Activated naive CD4-positive, alpha-beta T cell treated with anti-CD3 and anti-CD28 coated beads for 36 hours (primary cell): Measurements from ENCODE around the gene CUBN. TPM values are rescaled to one million over a fixed set of nuclear protein-coding genes. Genes with fewer than 3 reads are reported as not detected.

Source experiments
- CTCF ChIA-PET: fragments of 350-600 bp; sonication (Branson Sonifier 250); formaldehyde crosslinking; loops from one replicate; lab custom pipeline; 2021; ENCODE audit warnings: antibody characterized with exemption; lab: Charles Lee
- DNase-seq: peaks from one replicate; pipeline ENCODE4 v3.0.0-alpha.2; 2020
- H3K27ac Mint-ChIP-seq: one replicate; pipeline ENCODE4 v1.8.0; 2021; ENCODE audit warnings: mild to moderate bottlenecking, mixed read lengths
- H3K27me3 Mint-ChIP-seq: one replicate; pipeline ENCODE4 v1.8.0; 2021; ENCODE audit warnings: low read depth, mixed read lengths
- H3K36me3 Mint-ChIP-seq: one replicate; pipeline ENCODE4 v1.8.0; 2021; ENCODE audit warnings: low read depth, mixed read lengths
- H3K4me1 Mint-ChIP-seq: one replicate; pipeline ENCODE4 v1.8.0; 2021; ENCODE audit warnings: low read depth, mixed read lengths
- H3K4me3 Mint-ChIP-seq: one replicate; pipeline ENCODE4 v1.8.0; 2021; ENCODE audit warnings: mild to moderate bottlenecking, moderate library complexity, mixed read lengths
- H3K9me3 Mint-ChIP-seq: one replicate; pipeline ENCODE4 v1.8.0; 2021; ENCODE audit warnings: mixed read lengths
- intact Hi-C: fragments of 100-400 bp; cut with micrococcal nuclease; formaldehyde crosslinking; loops from one replicate; pipeline ENCODE4 v1.15.1; 2023
- total RNA-seq, 2 experiments: library from RNA; stranded (reverse); gene quantifications; one replicate each; pipeline ENCODE4 v1.2.3, GENCODE V29; 2021

The CUBN gene
- total RNA-seq, 2 experiments from 2014 or later, result 0.37 to 0.41 TPM

DNA sequence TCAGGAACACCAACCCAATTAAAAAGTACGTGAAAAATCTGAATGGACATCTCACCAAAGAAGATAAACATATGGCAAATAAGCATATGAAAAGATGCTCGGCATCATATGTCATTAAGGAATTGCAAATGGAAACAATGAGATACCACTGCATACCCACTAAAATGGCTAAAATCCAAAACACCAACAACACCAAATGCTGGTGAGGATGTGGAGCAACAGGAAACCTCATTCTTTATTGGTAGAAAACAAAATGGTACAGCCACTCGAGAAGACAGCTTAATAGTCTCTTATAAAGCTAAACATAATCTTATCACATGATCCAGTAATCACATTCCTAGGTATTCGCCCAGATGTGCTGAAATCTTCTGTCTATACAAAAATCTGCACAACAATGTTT, 325.5 kb downstream of the CUBN start:
- CTCF ChIA-PET, result interaction anchor here (0.7 to 1.0 kb wide), 2 partner anchors 63 to 901 kb away, joined by 3 read pairs; no protein-coding TSS in a partner anchor
- Mint-ChIP-seq H3K4me3 (no peak overlapping the region), H3K27ac (no peak overlapping the region), H3K4me1 (peaks cover 24% of the 10 kb centered on the region), H3K36me3 (peaks cover 18% of the 10 kb centered on the region), H3K9me3 (peaks cover 2% of the 10 kb centered on the region), H3K27me3 (no peaks in the 10 kb centered on the region)
- intact Hi-C loops, result no loop called here
- no peak for DNase-seq

DNA sequence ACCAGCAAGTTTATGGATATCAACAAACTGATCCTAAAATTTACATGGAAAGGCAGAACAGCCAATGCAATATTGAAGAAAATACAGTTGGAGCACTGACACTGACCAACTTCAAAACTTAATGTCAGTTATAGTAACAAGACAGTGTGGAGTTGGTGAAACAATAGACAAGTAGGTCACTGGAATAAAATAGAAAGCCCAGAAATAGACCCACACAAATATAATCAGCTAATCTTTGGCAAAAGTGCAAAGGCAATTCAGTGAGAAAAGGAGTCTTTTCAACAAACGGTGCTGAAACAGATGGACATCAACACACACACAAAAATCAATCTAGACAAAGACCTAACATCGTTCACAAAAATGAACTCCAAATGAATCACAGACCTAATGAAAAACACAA, 326.1 kb downstream of the CUBN start:
- no peak overlapping the region for H3K27ac Mint-ChIP-seq
- H3K36me3 Mint-ChIP-seq, result peaks cover 17% of the 10 kb centered on the region
- peaks cover 2% of the 10 kb centered on the region for H3K9me3 Mint-ChIP-seq
- intact Hi-C loops, result no loop called here
- CTCF ChIA-PET, result interaction anchor here (0.6 kb wide), 1 partner anchor 493 kb away, joined by 3 read pairs; no protein-coding TSS in a partner anchor
- H3K27me3 Mint-ChIP-seq, result no peaks in the 10 kb centered on the region
- no peak for DNase-seq
- peaks cover 27% of the 10 kb centered on the region for H3K4me1 Mint-ChIP-seq
- no peak overlapping the region for H3K4me3 Mint-ChIP-seq

- CTCF ChIA-PET, result interaction anchor here (0.8 kb wide), 1 partner anchor 34 kb away, joined by 3 read pairs; no protein-coding TSS in a partner anchor
- H3K4me1 Mint-ChIP-seq, result peaks cover 34% of the 10 kb centered on the region
- H3K27me3 Mint-ChIP-seq, result no peaks in the 10 kb centered on the region
- H3K36me3 Mint-ChIP-seq, result peaks cover 22% of the 10 kb centered on the region
- peak; percentile 43 for DNase-seq
- intact Hi-C loops, result loop anchor here (2.0 kb wide), 1 partner anchor 21 kb away; no protein-coding TSS in a partner anchor
- no peak overlapping the region for H3K4me3 Mint-ChIP-seq
- no peak overlapping the region for H3K27ac Mint-ChIP-seq
- H3K9me3 Mint-ChIP-seq, result peaks cover 2% of the 10 kb centered on the region
These were observed 330.0 kb downstream of the CUBN start for GRCh38 chr10:16799621-16800020.

DNA sequence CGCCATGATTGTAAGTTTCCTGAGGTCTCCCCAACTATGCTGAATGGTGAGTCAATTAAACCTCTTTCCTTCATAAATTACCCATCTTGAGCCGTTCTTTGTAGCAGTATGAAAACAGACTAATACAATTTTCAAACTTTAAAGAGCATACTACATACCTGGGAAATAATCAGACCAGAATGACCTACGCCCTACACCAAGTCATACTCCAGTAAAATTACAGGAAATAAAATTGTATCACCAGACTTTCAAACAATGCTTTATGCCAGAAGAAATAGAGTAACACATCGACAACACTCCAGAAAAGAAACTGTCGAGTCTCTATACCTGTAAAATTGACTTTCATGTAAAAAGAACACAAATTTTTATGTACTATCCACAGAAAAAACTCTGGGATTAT, 331.0 kb downstream of the CUBN start:
- Mint-ChIP-seq H3K4me1 (peaks cover 34% of the 10 kb centered on the region), H3K27ac (no peak overlapping the region), H3K27me3 (no peaks in the 10 kb centered on the region), H3K36me3 (peaks cover 25% of the 10 kb centered on the region), H3K4me3 (no peak overlapping the region), H3K9me3 (no peaks in the 10 kb centered on the region)
- CTCF ChIA-PET, result no interaction called here
- intact Hi-C loops, result no loop called here
- DNase-seq, result no peak

- Mint-ChIP-seq H3K36me3 (peaks cover 34% of the 10 kb centered on the region), H3K9me3 (no peaks in the 10 kb centered on the region), H3K27me3 (no peaks in the 10 kb centered on the region), H3K4me1 (peaks cover 23% of the 10 kb centered on the region), H3K4me3 (no peak overlapping the region), H3K27ac (no peak overlapping the region)
- no peak for DNase-seq
- CTCF ChIA-PET, result interaction anchor here (0.7 kb wide), 1 partner anchor 32 kb away, joined by 9 read pairs; no protein-coding TSS in a partner anchor
- intact Hi-C loops, result no loop called here
These were observed 334.1 kb downstream of the CUBN start for GRCh38 chr10:16795410-16796073.

GRCh38 chr10:16794005-16794404, 335.6 kb downstream of the CUBN start:
- Mint-ChIP-seq H3K27me3 (no peaks in the 10 kb centered on the region), H3K4me3 (no peak overlapping the region), H3K36me3 (peaks cover 41% of the 10 kb centered on the region), H3K4me1 (peaks cover 11% of the 10 kb centered on the region), H3K27ac (no peak overlapping the region), H3K9me3 (no peaks in the 10 kb centered on the region)
- DNase-seq, result no peak
- intact Hi-C loops, result no loop called here
- CTCF ChIA-PET, result no interaction called here

DNA sequence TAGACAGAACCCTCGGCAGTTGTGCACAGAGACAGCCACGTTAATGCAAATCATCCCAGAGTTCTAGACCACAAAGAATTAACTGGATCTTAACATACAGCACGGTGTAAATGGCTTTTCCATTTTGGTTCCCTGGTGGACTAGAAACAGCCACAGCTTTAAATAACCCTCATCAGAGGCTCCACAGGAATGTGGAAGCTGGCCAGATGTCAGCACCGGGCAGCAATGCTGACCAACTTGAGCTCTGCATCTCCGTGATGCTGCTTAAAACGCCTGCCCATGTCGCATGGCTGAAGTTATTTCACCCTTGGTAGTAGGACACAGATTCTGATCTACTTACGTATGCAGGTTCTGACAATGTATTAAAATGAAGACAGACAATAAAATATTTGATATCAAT, 336.9 kb downstream of the CUBN start:
- no peak for DNase-seq
- Mint-ChIP-seq H3K9me3 (no peaks in the 10 kb centered on the region), H3K4me1 (peaks cover 22% of the 10 kb centered on the region), H3K36me3 (peaks cover 44% of the 10 kb centered on the region), H3K27me3 (no peaks in the 10 kb centered on the region), H3K27ac (no peak overlapping the region), H3K4me3 (no peak overlapping the region)
- intact Hi-C loops, result no loop called here
- CTCF ChIA-PET, result interaction anchor here (1.0 to 1.1 kb wide), 2 partner anchors 10 to 15 kb away, joined by 3 to 4 read pairs; no protein-coding TSS in a partner anchor

GRCh38 chr10:16789765-16790164, 339.8 kb downstream of the CUBN start:
- H3K27me3 Mint-ChIP-seq, result no peaks in the 10 kb centered on the region
- peaks cover 39% of the 10 kb centered on the region for H3K36me3 Mint-ChIP-seq
- peaks cover 6% of the 10 kb centered on the region for H3K9me3 Mint-ChIP-seq
- no peak overlapping the region for H3K4me3 Mint-ChIP-seq
- intact Hi-C loops, result loop anchor here (2.0 kb wide), 1 partner anchor 233 kb away; no protein-coding TSS in a partner anchor
- CTCF ChIA-PET, result interaction anchor here (0.6 kb wide), 1 partner anchor 269 kb away, joined by 3 read pairs; no protein-coding TSS in a partner anchor
- no peak for DNase-seq
- no peak overlapping the region for H3K27ac Mint-ChIP-seq
- peaks cover 22% of the 10 kb centered on the region for H3K4me1 Mint-ChIP-seq

GRCh38 chr10:16789261-16789660, 340.4 kb downstream of the CUBN start:
- peaks cover 42% of the 10 kb centered on the region for H3K36me3 Mint-ChIP-seq
- H3K4me1 Mint-ChIP-seq, result peaks cover 26% of the 10 kb centered on the region
- H3K9me3 Mint-ChIP-seq, result peaks cover 11% of the 10 kb centered on the region
- no peak overlapping the region for H3K4me3 Mint-ChIP-seq
- intact Hi-C loops, result loop anchor here (2.0 kb wide), 1 partner anchor 234 kb away; no protein-coding TSS in a partner anchor
- CTCF ChIA-PET, result no interaction called here
- H3K27ac Mint-ChIP-seq, result no peak overlapping the region
- DNase-seq, result no peak
- no peaks in the 10 kb centered on the region for H3K27me3 Mint-ChIP-seq

DNA sequence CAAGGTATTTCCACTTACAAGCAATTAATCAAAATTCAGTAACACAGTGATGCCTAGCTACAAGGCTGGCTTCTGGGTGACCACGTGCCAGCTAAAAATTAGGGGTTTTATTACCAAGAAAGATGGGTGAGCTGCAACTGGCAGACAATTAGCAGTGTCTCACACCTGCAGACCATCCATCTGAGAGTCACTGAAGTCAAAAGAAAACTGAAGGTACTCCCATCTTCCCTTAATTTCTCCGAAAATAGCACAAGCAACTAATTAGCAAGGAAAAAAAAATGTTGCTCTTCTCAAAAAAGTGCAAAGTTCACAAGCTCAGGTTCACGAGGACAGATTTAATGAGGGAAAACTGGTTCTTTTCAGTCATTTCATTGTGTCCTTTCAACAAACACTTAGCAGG, 340.8 kb downstream of the CUBN start:
- H3K36me3 Mint-ChIP-seq, result peaks cover 41% of the 10 kb centered on the region
- H3K27me3 Mint-ChIP-seq, result no peaks in the 10 kb centered on the region
- H3K27ac Mint-ChIP-seq, result peak overlapping the region; percentile 91
- no peak overlapping the region for H3K4me3 Mint-ChIP-seq
- H3K9me3 Mint-ChIP-seq, result peaks cover 11% of the 10 kb centered on the region
- CTCF ChIA-PET, result no interaction called here
- intact Hi-C loops, result loop anchor here (2.0 kb wide), 1 partner anchor 234 kb away; no protein-coding TSS in a partner anchor
- DNase-seq, result no peak
- peaks cover 28% of the 10 kb centered on the region for H3K4me1 Mint-ChIP-seq

GRCh38 chr10:16788125-16788524, 341.5 kb downstream of the CUBN start:
- Mint-ChIP-seq H3K36me3 (peaks cover 36% of the 10 kb centered on the region), H3K4me3 (peak overlapping the region; percentile 65), H3K9me3 (peaks cover 11% of the 10 kb centered on the region), H3K4me1 (peaks cover 28% of the 10 kb centered on the region), H3K27me3 (no peaks in the 10 kb centered on the region), H3K27ac (peak overlapping the region; percentile 91)
- CTCF ChIA-PET, result interaction anchor here (0.5 kb wide), 1 partner anchor 70 kb away, joined by 3 read pairs; no protein-coding TSS in a partner anchor
- DNase-seq, result peak; percentile 34
- intact Hi-C loops, result loop anchor here (2.0 kb wide), 1 partner anchor 235 kb away; no protein-coding TSS in a partner anchor

GRCh38 chr10:16787361-16787791, 342.2 kb downstream of the CUBN start:
- H3K27me3 Mint-ChIP-seq, result no peaks in the 10 kb centered on the region
- DNase-seq, result peak; percentile 88
- intact Hi-C loops, result loop anchor here (1.0 kb wide), 3 partner anchors 8 to 350 kb away; partner anchors contain the start of genes PTER and RSU1
- H3K4me1 Mint-ChIP-seq, result peaks cover 28% of the 10 kb centered on the region
- H3K36me3 Mint-ChIP-seq, result peaks cover 33% of the 10 kb centered on the region
- peaks cover 11% of the 10 kb centered on the region for H3K9me3 Mint-ChIP-seq
- CTCF ChIA-PET, result no interaction called here
- H3K4me3 Mint-ChIP-seq, result peak overlapping the region; percentile 65
- H3K27ac Mint-ChIP-seq, result peak overlapping the region; percentile 91
